ENCODE results near the gene GAL.

Gene GAL

GRCh38 chr11:68710409-68710808 is 26.1 kb downstream of the GAL start:
- DNase-seq (ENCODE audit: low spot score), result no peak

- DNase-seq (ENCODE audit: low spot score), result no peak
Observed at GRCh38 chr11:68711114-68711513, 26.8 kb downstream of the GAL start.

- DNase-seq (ENCODE audit: low spot score), result no peak
Observed at GRCh38 chr11:68714060-68714856, 29.9 kb downstream of the GAL start.

DNA sequence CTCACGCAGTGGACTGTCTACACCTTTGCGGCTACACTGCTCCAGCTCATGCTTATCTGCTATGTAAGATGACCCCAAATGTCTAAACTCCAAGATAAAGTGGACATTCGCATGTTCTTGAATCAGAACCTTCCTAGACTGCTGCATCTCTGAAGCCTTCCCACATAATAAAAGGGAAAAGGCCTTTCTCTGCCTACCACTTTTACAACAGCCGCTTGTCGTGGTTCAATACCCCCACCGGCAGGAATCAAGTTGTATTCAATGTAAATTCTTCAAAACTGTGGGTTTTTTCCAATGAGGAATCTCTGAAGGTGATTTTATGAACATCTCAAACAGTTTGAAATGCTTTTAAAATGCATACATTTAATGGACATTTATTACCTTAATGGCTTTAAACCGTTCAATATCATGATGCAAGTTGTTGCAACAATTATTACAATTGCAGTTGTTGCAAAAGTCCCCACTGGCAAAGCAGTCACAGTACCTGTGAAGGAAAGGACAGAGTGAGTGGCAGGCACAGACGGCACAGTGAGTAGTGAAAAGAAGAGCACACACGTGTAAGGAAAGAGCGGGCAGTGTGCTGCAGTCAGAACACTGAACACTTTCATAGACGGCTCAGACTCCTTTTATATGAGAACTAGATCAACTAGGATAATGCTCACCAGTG is 31.2 kb downstream of the GAL start:
- no peak for DNase-seq (ENCODE audit: low spot score)

DNA sequence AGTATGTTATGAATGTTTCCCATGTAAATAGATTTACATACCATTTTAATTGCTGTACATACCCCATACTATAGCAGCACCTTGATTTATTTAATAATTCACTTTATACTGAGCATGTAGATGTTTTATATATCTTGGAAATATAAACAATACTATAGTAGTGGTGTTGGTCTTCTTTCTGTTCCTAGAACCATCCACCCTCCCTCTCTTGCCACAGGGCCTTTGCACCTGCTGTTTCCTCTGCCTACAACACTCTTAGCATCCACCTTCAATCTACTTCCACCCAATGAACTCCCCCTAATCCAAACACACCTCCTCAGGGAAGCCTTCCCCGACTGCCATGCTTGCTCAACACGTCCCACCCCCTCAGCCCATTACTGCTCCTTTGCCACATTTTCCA is 36.7 kb downstream of the GAL start:
- no peak for DNase-seq (ENCODE audit: low spot score)

- no peak for DNase-seq (ENCODE audit: low spot score)
Observed at GRCh38 chr11:68722143-68722542, 37.8 kb downstream of the GAL start.

DNA sequence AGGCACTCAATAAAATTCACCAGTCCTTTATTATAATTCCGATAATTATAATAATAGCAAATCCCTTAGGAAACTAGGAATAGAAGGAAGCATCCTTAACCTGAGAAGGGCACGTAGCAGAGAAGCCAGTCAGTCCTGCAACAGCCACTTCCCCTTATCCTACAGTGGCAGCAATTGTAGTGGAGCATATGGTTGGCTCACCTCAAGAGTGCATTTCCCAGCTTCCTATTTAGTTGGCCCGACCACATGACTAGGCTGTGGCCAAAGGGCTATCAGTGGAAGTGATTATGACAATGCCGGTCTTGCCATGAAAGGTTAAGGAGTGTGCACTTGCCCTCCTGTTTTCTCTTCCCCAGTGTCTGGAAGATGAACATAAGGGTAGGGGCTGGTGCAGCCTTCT is 39.9 kb downstream of the GAL start:
- no peak for DNase-seq (ENCODE audit: low spot score)

DNA sequence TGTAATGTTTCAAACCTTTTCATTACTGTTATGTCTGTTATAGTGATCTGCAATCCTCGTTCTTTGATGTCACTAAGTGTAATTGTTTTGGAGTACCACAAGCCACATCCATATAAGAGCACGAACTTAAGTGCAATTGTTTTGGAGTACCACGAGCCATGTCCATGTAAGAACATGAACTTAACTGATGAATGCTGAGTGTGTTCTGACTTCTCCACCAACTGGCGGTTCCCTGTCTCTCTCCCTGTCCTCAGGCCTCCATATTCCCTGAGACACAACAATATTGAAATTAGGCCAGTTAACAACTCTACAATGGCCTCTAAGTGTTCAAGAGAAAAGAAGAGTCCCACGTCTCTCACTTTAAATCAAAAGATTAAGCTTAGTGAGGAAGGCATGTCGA is 43.4 kb downstream of the GAL start:
- DNase-seq (ENCODE audit: low spot score), result no peak

- no peak for DNase-seq (ENCODE audit: low spot score)
Observed at GRCh38 chr11:68734111-68734510, 49.8 kb downstream of the GAL start.

- no peak for DNase-seq (ENCODE audit: low spot score)
Observed at GRCh38 chr11:68735125-68735524, 50.8 kb downstream of the GAL start.

DNA sequence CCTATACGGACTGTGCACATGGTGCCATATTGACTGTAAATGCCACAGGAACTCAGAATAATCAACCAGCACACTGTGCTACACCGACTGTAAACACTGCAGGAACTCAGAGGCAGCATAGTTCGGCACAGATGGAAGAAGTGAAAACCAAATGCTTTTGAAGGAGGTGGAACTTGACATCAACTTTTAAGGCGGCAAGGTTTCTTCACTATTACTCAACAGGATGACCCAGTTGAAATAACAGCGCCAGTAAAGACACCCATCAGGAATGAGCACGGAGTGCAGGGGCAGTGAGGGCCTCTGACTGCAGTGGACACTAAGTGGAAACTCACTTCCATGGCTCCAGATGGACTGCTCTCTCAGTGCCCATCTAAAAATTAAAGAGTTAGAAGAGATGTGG is 51.3 kb downstream of the GAL start:
- DNase-seq (ENCODE audit: low spot score), result no peak
